HepG2 (cell line): ENCODE data around the gene PLA2G4C. TPM values are rescaled to one million over a fixed set of nuclear protein-coding genes. Genes with fewer than 3 reads are reported as not detected.

Experiments
- ATAC-seq: fragments of 200-7000 bp; cut with Tn5 transposase; 3 replicates; pipeline ENCODE4 v1.9.1; 2020; ENCODE audit warnings: mild to moderate bottlenecking, moderate library complexity
- BruUV-seq: library from RNA; stranded (reverse); fragments of 400-500 nt; replicated peaks from 2 replicates; lab custom pipeline; 2021; lab: Mats Ljungman, UMichigan
- CTCF ChIA-PET: fragments of 300-600 bp; formaldehyde crosslinking; extraction: SDS; loops from one replicate; lab custom pipeline; 2021; ENCODE audit warnings: low total read pairs, inconsistent platforms, low intra/inter-chr PET ratio; lab: Yijun Ruan, JAX
- POLR2A ChIA-PET: fragments of 350-600 bp; sonication (Branson Sonifier 250); formaldehyde crosslinking; loops from one replicate; lab custom pipeline; 2020; ENCODE audit warnings: antibody characterized with exemption, inconsistent platforms; lab: Yijun Ruan, JAX
- DNase-seq: peaks from one replicate; pipeline ENCODE4 v3.0.0-alpha.2; 2015; ENCODE audit warnings: low spot score
- FAIRE-seq: peaks from 3 replicates; lab custom pipeline; 2011; peaks lifted over from hg19 to GRCh38; lab: Jason Lieb, UNC
- H2AFZ ChIP-seq: one replicate; pipeline ENCODE4 v1.6.1; 2011; ENCODE audit warnings: low read length, inconsistent platforms
- H3K27ac ChIP-seq: fragments of 300-600 bp; 3 replicates; pipeline ENCODE4 v1.8.0; 2011; ENCODE audit warnings: mixed run types, mild to moderate bottlenecking, mixed read lengths, low read length, inconsistent platforms; ENCODE audit not compliant: insufficient read depth; ENCODE audit errors: extremely low read length
- H3K27me3 ChIP-seq, 2 experiments: fragments of 200-600 bp in 1 of 2; 2 replicates in 1 of 2; 3 replicates in 1 of 2; pipeline versions ENCODE4 v1.6.0 to v1.8.0; 2011; ENCODE audit warnings: low read length in 2 of 2, mild to moderate bottlenecking in 2 of 2, moderate library complexity in 2 of 2, inconsistent platforms in 1 of 2; ENCODE audit not compliant: insufficient read depth in 2 of 2, control insufficient read depth in 1 of 2
- H3K36me3 ChIP-seq, 2 experiments: fragments of 200-600 bp in 1 of 2; replicated peaks in 1 of 2; 2 replicates in 1 of 2; 3 replicates in 1 of 2; pipeline versions ENCODE4 v1.5.1 to v1.8.0; 2011; ENCODE audit warnings: low read length in 2 of 2, inconsistent platforms in 1 of 2; ENCODE audit not compliant: insufficient read depth in 2 of 2, control insufficient read depth in 1 of 2
- H3K4me1 ChIP-seq: 2 replicates; pipeline ENCODE4 v1.5.1; 2012; ENCODE audit warnings: low read length, inconsistent platforms; ENCODE audit not compliant: insufficient read depth
- H3K4me2 ChIP-seq: 2 replicates; pipeline ENCODE4 v1.6.0; 2011; ENCODE audit warnings: low read depth, low read length, inconsistent platforms
- H3K4me3 ChIP-seq, 3 experiments: fragments of 200-600 bp in 1 of 3; sonication (generic), shearing (Covaris generic) in 1 of 3; replicated peaks in 1 of 3; 2 replicates each; pipeline ENCODE4 v1.5.1; 2011 to 2016; ENCODE audit warnings: low read length in 3 of 3, inconsistent platforms in 2 of 3, low read depth in 2 of 3, mild to moderate bottlenecking in 2 of 3, control low read depth in 1 of 3, mixed read lengths in 1 of 3; ENCODE audit not compliant: insufficient read depth in 1 of 3
- H3K79me2 ChIP-seq: one replicate; pipeline ENCODE4 v1.6.1; 2011; ENCODE audit warnings: low read length, inconsistent platforms; ENCODE audit not compliant: insufficient read depth
- H3K9ac ChIP-seq: 2 replicates; pipeline ENCODE4 v1.6.0; 2011; ENCODE audit warnings: mild to moderate bottlenecking, low read depth, low read length, inconsistent platforms; ENCODE audit not compliant: insufficient read depth
- H3K9me3 ChIP-seq: 2 replicates; pipeline ENCODE4 v1.5.1; 2012; ENCODE audit warnings: mild to moderate bottlenecking, low read length
- H4K20me1 ChIP-seq: 2 replicates; pipeline ENCODE4 v1.6.0; 2011; ENCODE audit warnings: inconsistent platforms, mild to moderate bottlenecking, low read length, moderate library complexity; ENCODE audit not compliant: insufficient read depth
- ATRX ChIP-seq: sonication (generic); formaldehyde crosslinking; IDR thresholded peaks from 2 replicates; pipeline ENCODE4 v1.4.0; 2020; ENCODE audit warnings: missing genetic modification reagents, borderline replicate concordance
- CENPBD1 ChIP-seq: sonication (generic); formaldehyde crosslinking; IDR thresholded peaks from 2 replicates; pipeline ENCODE4 v1.8.0; 2022; ENCODE audit warnings: missing genetic modification reagents, low read depth, mild to moderate bottlenecking, borderline replicate concordance
- GLI4 ChIP-seq: sonication (generic); formaldehyde crosslinking; IDR thresholded peaks from 2 replicates; pipeline ENCODE4 v1.5.1; 2020; ENCODE audit warnings: missing genetic modification reagents, mild to moderate bottlenecking, moderate library complexity, borderline replicate concordance
- GMEB2 ChIP-seq: IDR thresholded peaks from 2 replicates; pipeline ENCODE4 v1.6.1; 2016; ENCODE audit warnings: missing biosample characterization, missing genetic modification reagents, low read depth
- HMG20B ChIP-seq: conservative IDR thresholded peaks from 2 replicates; pipeline ENCODE4 v1.6.1; 2016; ENCODE audit warnings: missing genetic modification reagents, missing compliant biosample characterization
- KAT2B ChIP-seq: fragments of 150-350 bp; IDR thresholded peaks from 2 replicates; pipeline ENCODE4 v1.6.1; 2014; ENCODE audit warnings: low read depth, low read length, borderline replicate concordance
- KDM1A ChIP-seq: IDR thresholded peaks from 2 replicates; pipeline ENCODE4 v1.6.1; 2016; ENCODE audit warnings: missing compliant biosample characterization
- KLF11 ChIP-seq: IDR thresholded peaks from 2 replicates; pipeline ENCODE4 v1.6.1; 2016; ENCODE audit warnings: missing compliant biosample characterization
- POLR2AphosphoS5 ChIP-seq: IDR thresholded peaks from 2 replicates; pipeline ENCODE4 v1.6.1; 2012; ENCODE audit warnings: low read depth, low read length
- POLR2G ChIP-seq: fragments of 200-400 bp; formaldehyde crosslinking; IDR thresholded peaks from 2 replicates; pipeline ENCODE4 v1.6.1; 2018; ENCODE audit warnings: mild to moderate bottlenecking, low read depth, low read length, moderate library complexity
- SAP130 ChIP-seq: IDR thresholded peaks from 2 replicates; pipeline ENCODE4 v1.6.1; 2016; ENCODE audit warnings: low read depth
- ZEB1 ChIP-seq: IDR thresholded peaks from 2 replicates; pipeline ENCODE4 v1.6.1; 2012; ENCODE audit warnings: mild to moderate bottlenecking, low read depth, inconsistent platforms; ENCODE audit not compliant: insufficient replicate concordance
- ZMYM2 ChIP-seq: sonication (generic); formaldehyde crosslinking; IDR thresholded peaks from 2 replicates; pipeline ENCODE4 v1.8.0; 2022; ENCODE audit warnings: mild to moderate bottlenecking, missing genetic modification reagents
- ZNF17 ChIP-seq: sonication (generic); formaldehyde crosslinking; IDR thresholded peaks from 2 replicates; pipeline ENCODE4 v1.5.0; 2020; ENCODE audit warnings: mild to moderate bottlenecking, missing genetic modification reagents
- ZNF276 ChIP-seq: sonication (generic); formaldehyde crosslinking; IDR thresholded peaks from 2 replicates; pipeline ENCODE4 v1.4.0; 2020; ENCODE audit warnings: mild to moderate bottlenecking, low read depth, missing genetic modification reagents
- ZSCAN29 ChIP-seq: sonication (generic); formaldehyde crosslinking; conservative IDR thresholded peaks from 2 replicates; pipeline ENCODE4 v1.4.0; 2020; ENCODE audit warnings: mild to moderate bottlenecking, missing genetic modification reagents
- WGBS: methylation state at CpG from one replicate; pipeline ENCODE4 v1.1.6; 2017; ENCODE audit warnings: low lambda C conversion rate; 5-methylcytosine and 5-hydroxymethylcytosine counted together
- in situ Hi-C: cut with HindIII; loops from 2 replicates; pipeline ENCODE4 v1.10.0; 2017; ENCODE audit warnings: low pct_unique_long_range_greater_than_20kb; ENCODE audit not compliant: extremely low pct_ligation_motif_present
- intact Hi-C: fragments of 100-400 bp; cut with micrococcal nuclease; formaldehyde crosslinking; loops from one replicate; pipeline ENCODE4 v1.10.0; 2022; ENCODE audit not compliant: unreplicated experiment
- polyA plus RNA-seq, 8 experiments: library from polyadenylated mRNA; depleted of rRNA in 3 of 8; stranded (reverse) in 7 of 8; unstranded in 1 of 8; fragments of >200 nt; fragmentation: Illumina TruSeq in 4 of 8; extraction: Trizol in 4 of 8; gene quantifications; 2 replicates each; pipeline versions ENCODE4 v1.2.1 to v1.2.3, GENCODE V29; 2011 to 2016; ENCODE audit warnings: low read depth in 4 of 8, missing spikeins in 1 of 8, mixed read lengths in 1 of 8; ENCODE audit not compliant: insufficient read depth in 1 of 8
- total RNA-seq, 5 experiments: library from RNA; depleted of rRNA; stranded (reverse); fragments of >200 nt; fragmentation: Illumina TruSeq; extraction: Trizol; gene quantifications; 2 replicates each; pipeline ENCODE4 v1.2.3, GENCODE V29; 2016; ENCODE audit warnings: low read depth in 1 of 5

Gene PLA2G4C
- total and polyA plus RNA-seq, 2 of the 13 experiments (the other 11 are each of a cell fraction or from before 2014, with no cell fraction given): 1.6 to 1.7 TPM

DNA sequence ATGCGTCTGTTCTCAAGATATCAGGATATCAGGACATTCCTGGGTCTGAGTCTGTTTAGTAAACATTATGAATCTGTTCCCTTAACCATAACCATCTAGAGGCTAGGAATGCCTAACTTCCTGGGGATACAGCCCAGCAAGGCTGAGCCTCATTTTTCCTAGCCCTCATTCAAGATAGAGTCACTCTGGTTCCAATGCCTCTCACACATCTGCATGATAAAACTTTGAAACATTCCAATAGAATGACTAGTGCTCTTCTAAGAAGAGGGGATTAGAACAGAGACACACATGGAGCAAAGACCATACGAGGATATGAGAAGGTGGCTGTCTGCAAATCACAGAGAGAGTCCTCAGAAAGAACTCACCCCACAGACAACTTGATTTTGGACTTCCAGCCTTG lies 46.1 kb downstream of the PLA2G4C start (continued):
- TF ChIP-seq KAT2B: no peak
- TF ChIP-seq ZSCAN29 (CRISPR knock-in tag): no peak
- no peak for TF ChIP-seq ZNF276
- TF ChIP-seq ZMYM2: no peak
- no peak for TF ChIP-seq ATRX (CRISPR knock-in tag)
- no peak for TF ChIP-seq POLR2G

DNA sequence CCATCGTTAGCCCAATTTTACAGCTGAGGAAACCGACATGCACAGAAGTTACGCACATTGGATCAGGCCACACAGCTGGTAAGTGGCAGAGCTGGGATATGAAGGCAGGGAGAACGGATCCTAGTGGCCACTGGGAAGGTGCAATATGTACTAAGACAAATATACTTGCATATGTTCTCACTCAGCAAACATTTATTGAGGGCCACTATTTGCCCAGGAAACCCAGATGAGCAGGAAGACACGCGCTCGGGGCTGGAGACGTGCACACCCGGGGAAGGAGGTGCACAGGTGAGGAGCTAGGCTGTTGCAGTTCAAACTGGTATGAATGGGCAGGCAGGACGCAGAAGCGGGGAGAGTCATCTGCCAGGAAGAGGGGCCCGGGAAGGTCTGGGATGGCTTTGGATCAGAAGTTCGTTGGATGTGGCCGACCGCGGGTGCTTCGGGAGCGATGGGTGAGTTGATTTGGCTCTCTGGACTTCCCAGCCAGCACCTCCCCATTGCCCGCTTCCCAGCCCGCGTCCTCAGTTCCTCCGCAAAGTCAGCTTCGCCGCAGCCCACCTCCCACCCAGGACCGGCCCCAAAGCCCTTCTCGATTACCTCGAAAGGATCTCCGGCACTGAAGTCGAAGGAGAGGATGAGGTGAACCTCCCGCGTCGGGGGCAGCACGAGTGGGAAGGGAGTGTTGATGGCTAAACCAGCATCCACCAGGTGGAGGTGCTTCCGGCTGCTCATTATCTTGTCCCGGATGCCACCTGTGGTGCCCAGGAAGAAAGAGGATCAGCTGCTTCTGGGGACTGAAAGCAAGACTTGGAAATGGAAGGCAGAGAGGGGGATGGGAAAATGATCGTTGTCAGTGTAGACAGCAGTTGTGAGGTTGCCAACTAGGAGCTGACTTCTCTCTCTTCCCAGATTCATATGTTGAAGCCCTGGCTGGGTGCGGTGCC lies 48.9 kb downstream of the PLA2G4C start:
- no peak overlapping the region for H3K27ac ChIP-seq
- ATAC-seq (no peak), FAIRE-seq (no peak), DNase-seq (no peak)
- H3K9me3 ChIP-seq: no peaks in the 10 kb centered on the region
- H3K36me3 ChIP-seq: no peaks in the 10 kb centered on the region
- WGBS: 57% methylated on average over 30 of the region's 37 CpGs
- ChIA-PET POLR2A (no interaction called here), CTCF (no interaction called here)
- no peak overlapping the region for H2AFZ ChIP-seq
- no peak overlapping the region for H3K9ac ChIP-seq
- peaks cover 0 to 2% of the 10 kb centered on the region in 2 experiments; a peak in 1 of 5 replicates for H3K27me3 ChIP-seq
- H3K4me3 ChIP-seq: no peak overlapping the region
- BruUV-seq: no TSS peak
- intact Hi-C loops (no loop called here), in situ Hi-C loops (no loop called here)
- no peaks in the 10 kb centered on the region for H3K79me2 ChIP-seq
- no peaks in the 10 kb centered on the region for H3K4me1 ChIP-seq
- no peak overlapping the region for H3K4me2 ChIP-seq
- H4K20me1 ChIP-seq: no peaks in the 10 kb centered on the region
- no peak for TF ChIP-seq KDM1A (CRISPR knock-in tag)
- no peak for TF ChIP-seq GMEB2
- TF ChIP-seq KLF11: no peak
- no peak for TF ChIP-seq ZNF17 (CRISPR knock-in tag)
- TF ChIP-seq GLI4 (CRISPR knock-in tag): no peak
- no peak for TF ChIP-seq HMG20B
- no peak for TF ChIP-seq POLR2AphosphoS5
- TF ChIP-seq CENPBD1 (CRISPR knock-in tag): no peak
- no peak for TF ChIP-seq ZEB1
- TF ChIP-seq SAP130 (CRISPR knock-in tag): no peak
